GM12878 (cell line): ENCODE measurements around the gene HTR3A.

ENCODE experiments used
- EZH2 ChIP-seq: IDR thresholded peaks from 2 replicates; pipeline ENCODE4 v1.6.1; 2012; ENCODE audit warnings: low read depth, mild to moderate bottlenecking, control low read depth, inconsistent platforms, low read length, borderline replicate concordance; ENCODE audit not compliant: control insufficient read depth
- HDGF ChIP-seq: fragments of 450-650 bp; IDR thresholded peaks from 2 replicates; pipeline ENCODE4 v1.6.1; 2016; ENCODE audit warnings: antibody characterized with exemption
- KDM1A ChIP-seq: fragments of 200-600 bp; sonication (generic); IDR thresholded peaks from 2 replicates; pipeline ENCODE4 v1.6.1; 2016; ENCODE audit warnings: borderline replicate concordance
- MEF2A ChIP-seq: IDR thresholded peaks from 2 replicates; pipeline ENCODE4 v1.6.1; 2011; ENCODE audit warnings: low read depth, mild to moderate bottlenecking, low read length, moderate library complexity; ENCODE audit not compliant: insufficient read depth
- POLR2A ChIP-seq: IDR thresholded peaks from 2 replicates; pipeline ENCODE4 v1.6.1; 2011; ENCODE audit warnings: low read depth, mild to moderate bottlenecking, low read length
- RAD21 ChIP-seq: IDR thresholded peaks from 2 replicates; pipeline ENCODE4 v1.6.1; 2011; ENCODE audit warnings: mild to moderate bottlenecking, low read depth, low read length, moderate library complexity; ENCODE audit not compliant: insufficient read depth
- SRF ChIP-seq, 2 experiments: IDR thresholded peaks; 2 replicates each; pipeline ENCODE4 v1.6.1; 2011; ENCODE audit warnings: low read depth in 2 of 2, low read length in 2 of 2, mild to moderate bottlenecking in 1 of 2, moderate library complexity in 1 of 2
- ZNF274 ChIP-seq: IDR thresholded peaks from one replicate; pipeline ENCODE4 v1.8.0; 2011; ENCODE audit not compliant: insufficient read length, insufficient read depth
- TF ChIP-seq, protein P1 (sequence below): IDR thresholded peaks from 2 replicates; pipeline ENCODE4 v1.6.1; 2012; ENCODE audit warnings: low read depth, low read length, improper control_type of control experiment
- TF ChIP-seq, protein P2 (sequence below), 3 experiments: IDR thresholded peaks in 2 of 3; conservative IDR thresholded peaks in 1 of 3; 2 replicates each; pipeline ENCODE4 v1.5.1; 2011; ENCODE audit warnings: low read depth in 3 of 3, low read length in 3 of 3, mild to moderate bottlenecking in 3 of 3, control low read depth in 2 of 3, moderate library complexity in 2 of 3, inconsistent platforms in 1 of 3, mixed read lengths in 1 of 3; ENCODE audit not compliant: control insufficient read depth in 2 of 3, insufficient read depth in 1 of 3; ENCODE audit errors: extremely low read depth in 1 of 3
- TF ChIP-seq, protein P3 (sequence below): IDR thresholded peaks from 2 replicates; pipeline ENCODE4 v1.6.1; 2011; ENCODE audit warnings: low read depth, low read length, improper control_type of control experiment, borderline replicate concordance

DNA sequence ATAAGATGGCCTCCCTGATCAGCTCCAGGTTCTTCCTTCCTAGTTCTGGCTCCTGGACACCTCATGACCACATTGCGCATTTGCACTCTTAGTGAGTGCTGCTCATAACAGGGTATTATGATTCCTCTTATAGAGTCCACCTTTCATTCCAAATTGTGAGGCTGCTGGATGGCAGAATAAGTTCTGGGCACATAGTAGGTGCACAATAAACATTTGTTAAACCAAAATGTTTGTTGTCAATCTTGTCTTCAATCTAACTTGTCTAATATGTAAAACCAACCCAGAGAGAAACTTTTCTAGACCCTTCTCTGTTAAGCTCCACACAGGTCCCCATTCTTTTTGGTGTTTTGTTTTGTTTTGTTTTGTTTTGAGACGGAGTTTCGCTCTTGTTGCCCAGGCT lies 62.0 kb downstream of the HTR3A start:
- no peak for TF ChIP-seq RAD21
- TF ChIP-seq ZNF274: no peak
- TF ChIP-seq EZH2: no peak
- TF ChIP-seq, protein P1, sequence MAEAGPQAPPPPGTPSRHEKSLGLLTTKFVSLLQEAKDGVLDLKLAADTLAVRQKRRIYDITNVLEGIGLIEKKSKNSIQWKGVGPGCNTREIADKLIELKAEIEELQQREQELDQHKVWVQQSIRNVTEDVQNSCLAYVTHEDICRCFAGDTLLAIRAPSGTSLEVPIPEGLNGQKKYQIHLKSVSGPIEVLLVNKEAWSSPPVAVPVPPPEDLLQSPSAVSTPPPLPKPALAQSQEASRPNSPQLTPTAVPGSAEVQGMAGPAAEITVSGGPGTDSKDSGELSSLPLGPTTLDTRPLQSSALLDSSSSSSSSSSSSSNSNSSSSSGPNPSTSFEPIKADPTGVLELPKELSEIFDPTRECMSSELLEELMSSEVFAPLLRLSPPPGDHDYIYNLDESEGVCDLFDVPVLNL: no peak
- TF ChIP-seq POLR2A: no peak
- TF ChIP-seq, protein P2, sequence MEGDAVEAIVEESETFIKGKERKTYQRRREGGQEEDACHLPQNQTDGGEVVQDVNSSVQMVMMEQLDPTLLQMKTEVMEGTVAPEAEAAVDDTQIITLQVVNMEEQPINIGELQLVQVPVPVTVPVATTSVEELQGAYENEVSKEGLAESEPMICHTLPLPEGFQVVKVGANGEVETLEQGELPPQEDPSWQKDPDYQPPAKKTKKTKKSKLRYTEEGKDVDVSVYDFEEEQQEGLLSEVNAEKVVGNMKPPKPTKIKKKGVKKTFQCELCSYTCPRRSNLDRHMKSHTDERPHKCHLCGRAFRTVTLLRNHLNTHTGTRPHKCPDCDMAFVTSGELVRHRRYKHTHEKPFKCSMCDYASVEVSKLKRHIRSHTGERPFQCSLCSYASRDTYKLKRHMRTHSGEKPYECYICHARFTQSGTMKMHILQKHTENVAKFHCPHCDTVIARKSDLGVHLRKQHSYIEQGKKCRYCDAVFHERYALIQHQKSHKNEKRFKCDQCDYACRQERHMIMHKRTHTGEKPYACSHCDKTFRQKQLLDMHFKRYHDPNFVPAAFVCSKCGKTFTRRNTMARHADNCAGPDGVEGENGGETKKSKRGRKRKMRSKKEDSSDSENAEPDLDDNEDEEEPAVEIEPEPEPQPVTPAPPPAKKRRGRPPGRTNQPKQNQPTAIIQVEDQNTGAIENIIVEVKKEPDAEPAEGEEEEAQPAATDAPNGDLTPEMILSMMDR (IDR thresholded peaks at IDR 0.05 in 2 of 3, conservative IDR thresholded peaks at IDR 0.05 in 1 of 3; ENCODE audit: control insufficient read depth in 2 of 3, extremely low read depth in 1 of 3, insufficient read depth in 1 of 3, low read depth in 3 of 3, low read length in 3 of 3): no peak
- no peak for TF ChIP-seq SRF (IDR thresholded peaks at IDR 0.05; ENCODE audit: low read depth in 2 of 2, low read length in 2 of 2)
- TF ChIP-seq, protein P3, sequence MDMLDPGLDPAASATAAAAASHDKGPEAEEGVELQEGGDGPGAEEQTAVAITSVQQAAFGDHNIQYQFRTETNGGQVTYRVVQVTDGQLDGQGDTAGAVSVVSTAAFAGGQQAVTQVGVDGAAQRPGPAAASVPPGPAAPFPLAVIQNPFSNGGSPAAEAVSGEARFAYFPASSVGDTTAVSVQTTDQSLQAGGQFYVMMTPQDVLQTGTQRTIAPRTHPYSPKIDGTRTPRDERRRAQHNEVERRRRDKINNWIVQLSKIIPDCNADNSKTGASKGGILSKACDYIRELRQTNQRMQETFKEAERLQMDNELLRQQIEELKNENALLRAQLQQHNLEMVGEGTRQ: no peak
- no peak for TF ChIP-seq KDM1A
- no peak for TF ChIP-seq HDGF
- TF ChIP-seq MEF2A: no peak
